OCI-LY1 (cell line): ENCODE results near the gene PHOX2A.

Source experiments
- H2AFZ ChIP-seq: fragments of 200-600 bp; sonication (generic), shearing (Covaris generic); 2 replicates; pipeline ENCODE4 v1.6.0; 2014; ENCODE audit warnings: antibody characterized with exemption, mild to moderate bottlenecking, low read length
- H3F3A ChIP-seq: fragments of 200-600 bp; sonication (generic), shearing (Covaris generic); 2 replicates; pipeline ENCODE4 v1.6.0; 2014; ENCODE audit warnings: mild to moderate bottlenecking, antibody characterized with exemption, low read length, moderate library complexity; ENCODE audit not compliant: insufficient read depth
- H3K27ac ChIP-seq: fragments of 200-600 bp; sonication (generic); 2 replicates; pipeline ENCODE4 v1.5.1; 2014; ENCODE audit warnings: low read length, mixed run types, mild to moderate bottlenecking, low read depth; ENCODE audit not compliant: poor library complexity, severe bottlenecking
- H3K27me3 ChIP-seq: fragments of 200-600 bp; sonication (generic); 2 replicates; pipeline ENCODE4 v1.6.0; 2014; ENCODE audit warnings: antibody characterized with exemption, mild to moderate bottlenecking, low read length, moderate library complexity; ENCODE audit not compliant: insufficient read depth
- H3K36me3 ChIP-seq: fragments of 200-600 bp; sonication (generic); 2 replicates; pipeline ENCODE4 v1.6.1; 2014; ENCODE audit warnings: mild to moderate bottlenecking, antibody characterized with exemption, low read length, moderate library complexity, mixed read lengths; ENCODE audit not compliant: insufficient read depth
- H3K4me1 ChIP-seq: fragments of 200-600 bp; sonication (generic); 2 replicates; pipeline ENCODE4 v1.5.1; 2014; ENCODE audit warnings: mild to moderate bottlenecking, low read length, moderate library complexity; ENCODE audit not compliant: insufficient read depth, severe bottlenecking
- H3K4me2 ChIP-seq: fragments of 200-600 bp; sonication (generic), shearing (Covaris generic); 2 replicates; pipeline ENCODE4 v1.6.1; 2014; ENCODE audit warnings: low read length
- H3K4me3 ChIP-seq: fragments of 200-600 bp; sonication (generic); 2 replicates; pipeline ENCODE4 v1.5.1; 2014; ENCODE audit warnings: low read length, low read depth, mild to moderate bottlenecking, mixed read lengths; ENCODE audit not compliant: poor library complexity, severe bottlenecking
- H3K79me2 ChIP-seq: fragments of 200-600 bp; shearing (Covaris generic); 2 replicates; pipeline ENCODE4 v1.6.1; 2016; ENCODE audit warnings: mixed run types, low read length, mixed read lengths; ENCODE audit not compliant: insufficient read depth
- H3K9ac ChIP-seq: fragments of 200-600 bp; sonication (generic), shearing (Covaris generic); 2 replicates; pipeline ENCODE4 v1.6.1; 2014; ENCODE audit warnings: mild to moderate bottlenecking, low read length, mixed read lengths
- H3K9me2 ChIP-seq: fragments of 200-600 bp; sonication (generic), shearing (Covaris generic); 2 replicates; pipeline ENCODE4 v1.6.1; 2014; ENCODE audit warnings: low read depth, mild to moderate bottlenecking, low read length, mixed read lengths
- H3K9me3 ChIP-seq: fragments of 200-600 bp; shearing (Covaris generic); 2 replicates; pipeline ENCODE4 v1.6.1; 2014; ENCODE audit warnings: low read length, mixed read lengths
- H4K20me1 ChIP-seq: fragments of 200-600 bp; sonication (generic), shearing (Covaris generic); 2 replicates; pipeline ENCODE4 v1.6.0; 2016; ENCODE audit warnings: mild to moderate bottlenecking, low read length; ENCODE audit not compliant: insufficient read depth
- EZH2 ChIP-seq: fragments of 200-600 bp; sonication (generic), shearing (Covaris generic); IDR thresholded peaks from 2 replicates; pipeline ENCODE4 v1.8.0; 2017; ENCODE audit warnings: borderline replicate concordance, mixed run types, mild to moderate bottlenecking, antibody characterized with exemption, low read length, moderate library complexity, mixed read lengths
- TF ChIP-seq, protein P1 (sequence below): fragments of 200-600 bp; sonication (generic), shearing (Covaris generic); IDR thresholded peaks from 2 replicates; pipeline ENCODE4 v1.5.1; 2017; ENCODE audit warnings: mild to moderate bottlenecking, antibody characterized with exemption, low read length, moderate library complexity, mixed read lengths

Gene PHOX2A

DNA sequence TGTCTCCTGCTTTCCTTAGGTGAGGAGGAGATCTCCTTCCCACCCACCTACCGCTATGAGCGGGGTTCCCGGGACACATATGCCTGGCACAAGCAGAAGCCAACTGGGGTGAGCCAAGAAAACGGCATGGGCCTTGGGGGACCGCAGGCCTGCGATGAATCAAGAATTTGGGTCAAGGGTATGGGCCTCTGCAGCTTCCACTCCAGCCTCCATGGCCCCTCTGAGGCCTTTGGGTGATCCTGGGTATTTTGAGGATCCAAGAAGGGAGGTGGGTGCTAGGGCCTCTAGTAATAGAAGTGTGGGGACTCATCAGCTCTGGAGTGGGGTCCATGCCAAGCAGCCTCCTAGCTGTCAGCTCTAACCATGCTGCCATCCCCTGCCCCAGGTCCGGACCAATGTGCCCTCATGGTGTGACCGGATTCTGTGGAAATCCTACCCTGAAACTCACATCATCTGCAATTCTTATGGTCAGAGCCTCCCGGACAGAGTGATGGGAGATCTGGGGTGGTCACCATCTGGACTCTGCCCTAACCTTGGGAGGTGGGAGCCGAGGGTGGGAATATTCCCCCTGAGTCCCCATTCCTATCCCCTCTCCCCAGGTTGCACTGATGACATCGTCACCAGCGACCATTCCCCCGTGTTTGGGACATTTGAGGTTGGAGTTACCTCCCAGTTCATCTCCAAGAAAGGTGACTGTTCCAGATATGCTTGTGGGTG lies 10.8 kb downstream of the PHOX2A start:
- TF ChIP-seq, protein P1, sequence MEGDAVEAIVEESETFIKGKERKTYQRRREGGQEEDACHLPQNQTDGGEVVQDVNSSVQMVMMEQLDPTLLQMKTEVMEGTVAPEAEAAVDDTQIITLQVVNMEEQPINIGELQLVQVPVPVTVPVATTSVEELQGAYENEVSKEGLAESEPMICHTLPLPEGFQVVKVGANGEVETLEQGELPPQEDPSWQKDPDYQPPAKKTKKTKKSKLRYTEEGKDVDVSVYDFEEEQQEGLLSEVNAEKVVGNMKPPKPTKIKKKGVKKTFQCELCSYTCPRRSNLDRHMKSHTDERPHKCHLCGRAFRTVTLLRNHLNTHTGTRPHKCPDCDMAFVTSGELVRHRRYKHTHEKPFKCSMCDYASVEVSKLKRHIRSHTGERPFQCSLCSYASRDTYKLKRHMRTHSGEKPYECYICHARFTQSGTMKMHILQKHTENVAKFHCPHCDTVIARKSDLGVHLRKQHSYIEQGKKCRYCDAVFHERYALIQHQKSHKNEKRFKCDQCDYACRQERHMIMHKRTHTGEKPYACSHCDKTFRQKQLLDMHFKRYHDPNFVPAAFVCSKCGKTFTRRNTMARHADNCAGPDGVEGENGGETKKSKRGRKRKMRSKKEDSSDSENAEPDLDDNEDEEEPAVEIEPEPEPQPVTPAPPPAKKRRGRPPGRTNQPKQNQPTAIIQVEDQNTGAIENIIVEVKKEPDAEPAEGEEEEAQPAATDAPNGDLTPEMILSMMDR, result no peak
- TF ChIP-seq EZH2, result no peak
- no peaks in the 10 kb centered on the region for H3F3A ChIP-seq
- H3K4me2 ChIP-seq, result no peak overlapping the region
- H3K36me3 ChIP-seq, result peaks cover 95% of the 10 kb centered on the region
- H3K9ac ChIP-seq, result no peak overlapping the region
- no peaks in the 10 kb centered on the region for H3K27me3 ChIP-seq
- H4K20me1 ChIP-seq, result no peaks in the 10 kb centered on the region
- H3K4me3 ChIP-seq, result no peak overlapping the region
- no peak overlapping the region for H3K27ac ChIP-seq
- H3K9me3 ChIP-seq, result no peaks in the 10 kb centered on the region
- H3K4me1 ChIP-seq, result peaks cover under 1% of the 10 kb centered on the region
- no peaks in the 10 kb centered on the region for H3K79me2 ChIP-seq
- no peaks in the 10 kb centered on the region for H3K9me2 ChIP-seq
- H2AFZ ChIP-seq, result no peak overlapping the region

DNA sequence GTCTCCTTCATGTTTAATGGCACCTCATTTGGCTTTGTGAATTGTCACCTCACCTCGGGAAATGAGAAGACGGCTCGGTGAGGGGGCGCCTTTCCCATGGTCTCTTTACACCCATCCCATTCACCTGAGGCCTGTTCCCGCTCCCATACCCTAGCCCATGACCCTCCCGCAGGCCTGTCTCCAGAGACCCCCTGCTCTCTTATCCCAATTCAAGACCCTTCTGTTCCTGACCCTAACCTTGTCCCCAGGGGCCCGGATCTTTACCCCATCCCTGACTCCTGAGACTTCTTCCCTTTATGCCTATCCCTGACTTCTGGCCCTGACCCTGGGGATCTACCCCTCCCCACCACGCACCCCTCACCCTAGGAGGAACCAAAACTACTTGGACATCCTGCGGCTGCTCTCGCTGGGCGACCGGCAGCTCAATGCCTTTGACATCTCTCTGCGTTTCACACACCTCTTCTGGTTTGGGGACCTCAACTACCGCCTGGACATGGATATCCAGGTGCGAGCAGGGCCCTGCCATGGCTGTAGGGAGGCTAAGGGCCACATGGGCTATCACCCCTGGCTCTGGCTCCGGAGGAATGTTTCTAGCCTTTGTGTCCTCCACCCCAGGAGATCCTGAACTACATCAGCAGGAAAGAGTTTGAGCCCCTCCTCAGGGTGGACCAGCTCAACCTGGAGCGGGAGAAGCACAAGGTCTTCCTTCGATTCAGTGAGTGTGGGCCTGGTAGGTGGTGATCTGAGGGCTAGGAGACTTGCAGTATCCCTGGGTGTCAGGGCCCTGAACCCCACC lies 11.5 kb downstream of the PHOX2A start:
- Histone ChIP-seq H4K20me1 (no peaks in the 10 kb centered on the region), H3K4me2 (no peak overlapping the region), H3K27ac (no peak overlapping the region), H2AFZ (no peak overlapping the region), H3K9me3 (no peaks in the 10 kb centered on the region), H3F3A (no peaks in the 10 kb centered on the region), H3K79me2 (no peaks in the 10 kb centered on the region), H3K9me2 (no peaks in the 10 kb centered on the region), H3K4me3 (no peak overlapping the region), H3K36me3 (peaks cover 91% of the 10 kb centered on the region), H3K4me1 (peaks cover 8% of the 10 kb centered on the region), H3K9ac (no peak overlapping the region), H3K27me3 (no peaks in the 10 kb centered on the region)
- TF ChIP-seq EZH2, result no peak
- TF ChIP-seq, protein P1, result no peak

DNA sequence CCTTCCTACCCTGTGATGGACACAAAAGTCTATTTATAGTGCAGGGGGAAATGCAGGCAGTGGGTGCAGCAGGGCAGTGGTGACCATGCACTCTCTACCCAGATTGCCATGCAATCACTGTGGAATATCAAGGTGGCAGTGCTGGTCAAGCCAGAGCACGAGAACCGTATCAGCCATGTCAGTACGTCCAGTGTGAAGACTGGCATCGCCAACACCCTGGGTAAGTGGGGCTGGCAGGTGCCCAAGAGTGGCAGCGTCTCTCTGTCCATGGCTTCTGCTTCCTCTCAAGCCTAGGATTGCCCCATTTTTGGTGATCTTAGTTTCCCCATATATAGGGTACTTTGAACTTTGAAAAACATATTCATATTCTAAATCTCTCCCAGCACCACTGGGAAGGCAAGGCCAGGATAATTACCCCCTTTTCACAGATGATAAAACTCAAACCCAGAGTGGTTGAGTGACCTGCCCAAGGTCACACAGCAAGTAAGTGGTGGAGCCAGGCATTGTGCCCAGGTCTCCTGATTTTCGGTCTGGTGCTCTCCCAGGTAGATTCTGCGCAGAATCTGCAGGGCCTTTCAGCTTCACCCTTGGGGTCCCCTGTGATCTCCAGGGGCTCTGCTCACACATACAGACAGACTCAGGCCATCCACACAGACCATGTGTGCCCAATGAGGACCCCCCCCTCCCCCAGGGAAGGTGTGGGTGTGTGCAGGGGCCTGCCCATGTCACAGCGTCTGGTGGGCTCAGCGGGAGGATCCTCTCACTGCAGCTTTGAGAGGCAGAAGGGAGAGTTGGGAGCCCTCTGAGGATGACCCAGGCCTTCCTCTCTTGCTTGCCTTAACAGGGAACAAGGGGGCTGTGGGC lies 12.3 kb downstream of the PHOX2A start:
- TF ChIP-seq, protein P1, result no peak
- TF ChIP-seq EZH2, result no peak

More for the DNA sequence above, 12.3 kb downstream of the PHOX2A start:
- Histone ChIP-seq H3K9me2 (no peaks in the 10 kb centered on the region), H4K20me1 (no peaks in the 10 kb centered on the region), H3K9ac (no peak overlapping the region), H3K79me2 (no peaks in the 10 kb centered on the region), H3K4me1 (peaks cover 16% of the 10 kb centered on the region), H3K27me3 (no peaks in the 10 kb centered on the region), H3F3A (no peaks in the 10 kb centered on the region), H2AFZ (no peak overlapping the region), H3K4me3 (no peak overlapping the region), H3K27ac (no peak overlapping the region), H3K9me3 (no peaks in the 10 kb centered on the region), H3K36me3 (peaks cover 83% of the 10 kb centered on the region), H3K4me2 (no peak overlapping the region)
